Measurements from ENCODE around the gene HOXA6.

HOXA6 gene

GRCh38 chr7:27153526-27153925 lies 6.0 kb upstream of the HOXA6 start:
- TF ChIP-seq CTCF (conservative IDR thresholded peaks at IDR 0.05; ENCODE audit: low read length): no peak
- no peak for DNase-seq (ENCODE audit: low read depth)
- no peak overlapping the region for H3K4me3 ChIP-seq (ENCODE audit: low read length)

DNA sequence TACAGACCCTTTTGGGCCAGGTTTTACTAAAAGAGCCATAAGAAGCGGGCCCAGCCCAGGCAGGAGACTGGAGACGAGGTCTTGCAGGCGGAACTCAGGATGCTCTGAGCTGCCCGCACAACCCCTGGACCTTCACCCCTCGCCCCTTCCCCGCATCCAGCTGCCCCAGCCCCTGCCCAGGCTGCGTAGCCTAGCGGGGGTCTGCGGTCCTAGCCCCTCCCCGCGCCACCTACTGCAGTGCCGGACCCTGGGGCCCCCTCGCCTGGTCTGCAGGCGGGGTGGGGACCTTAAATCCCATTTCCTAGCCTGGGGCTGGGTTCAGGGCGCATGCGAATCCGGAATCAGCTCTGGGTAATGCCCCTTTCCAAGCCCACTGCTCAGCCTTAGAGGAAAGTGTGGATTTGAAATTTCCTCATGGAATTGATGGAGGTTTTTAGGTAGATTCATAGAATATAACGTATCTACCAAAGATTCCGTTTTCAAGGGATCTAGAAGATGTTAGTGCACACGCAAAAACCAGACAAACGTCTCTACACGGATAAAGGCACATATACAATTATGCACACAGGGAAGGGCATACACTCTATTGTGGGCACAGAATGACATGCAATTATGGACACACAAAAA lies 5.4 kb upstream of the HOXA6 start:
- no peak for DNase-seq (ENCODE audit: low read depth)
- TF ChIP-seq CTCF (conservative IDR thresholded peaks at IDR 0.05; ENCODE audit: low read length): no peak
- H3K4me3 ChIP-seq (ENCODE audit: low read length): peak overlapping the region; percentile 84

DNA sequence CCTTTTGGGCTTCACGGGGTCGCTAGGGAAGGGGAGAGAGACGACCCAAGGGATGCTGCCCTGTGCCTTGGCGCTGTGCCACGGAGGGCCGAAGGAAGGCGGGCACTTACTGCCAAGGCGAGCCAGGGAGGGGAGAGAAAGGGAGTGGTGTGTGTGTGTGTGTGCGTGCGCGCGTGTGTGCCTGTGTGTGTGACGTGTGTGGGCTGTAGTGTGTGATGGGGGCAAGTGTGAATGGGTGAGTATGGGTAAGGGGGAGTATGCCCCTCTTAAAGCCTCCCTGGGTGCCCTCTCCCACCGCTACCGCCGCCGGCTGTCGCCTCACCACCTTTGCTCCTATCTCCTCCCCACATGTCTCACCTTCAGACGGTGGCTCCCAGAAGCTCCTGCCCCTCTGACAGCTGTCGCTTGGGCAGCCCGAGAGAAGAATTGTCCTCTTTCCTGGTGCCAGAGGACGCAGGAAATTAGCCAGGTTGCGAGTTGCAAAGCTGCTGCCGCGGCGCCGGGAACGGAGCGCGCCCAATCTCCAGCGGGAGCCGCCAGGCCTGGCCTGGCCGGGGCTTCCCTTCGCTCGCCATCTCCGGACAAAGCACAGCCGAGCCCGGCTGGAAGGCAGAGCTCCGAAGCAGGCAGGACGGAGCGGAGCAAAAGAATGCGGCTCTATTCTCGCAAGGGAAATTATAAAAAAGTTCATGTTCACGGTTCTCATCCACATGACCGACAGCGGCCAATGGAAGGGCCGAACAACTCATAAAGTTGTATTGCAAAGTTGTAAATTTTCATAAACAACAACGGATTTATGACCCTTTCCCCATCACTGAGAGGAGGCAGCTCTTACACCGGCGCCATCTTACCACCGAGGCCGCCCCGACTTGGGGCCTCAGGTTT lies 4.6 kb upstream of the HOXA6 start, which contains the start of gene HOXA3:
Gene HOXA3, minus strand, starts transcription at position 653 of the 885 bp plus-strand sequence. CDS start 41,943 bp downstream, outside the sequence.
- no peak for TF ChIP-seq CTCF (conservative IDR thresholded peaks at IDR 0.05; ENCODE audit: low read length)
- peak; percentile 84 for DNase-seq (ENCODE audit: low read depth)
- H3K4me3 ChIP-seq (ENCODE audit: low read length): peak within 1 kb of the TSS; percentile 84

GRCh38 chr7:27151341-27151930 lies 3.9 kb upstream of the HOXA6 start:
- H3K4me3 ChIP-seq (ENCODE audit: low read length): peak overlapping the region; percentile 84
- TF ChIP-seq CTCF (conservative IDR thresholded peaks at IDR 0.05; ENCODE audit: low read length): peak; percentile 18; the same call in 1 of the 2 replicates
- no peak for DNase-seq (ENCODE audit: low read depth)

GRCh38 chr7:27150568-27151340 lies 3.2 kb upstream of the HOXA6 start:
- peak; percentile 80 for DNase-seq (ENCODE audit: low read depth)
- peak overlapping the region; percentile 84 for H3K4me3 ChIP-seq (ENCODE audit: low read length)
- peak; percentile 60 for TF ChIP-seq CTCF (conservative IDR thresholded peaks at IDR 0.05; ENCODE audit: low read length)

DNA sequence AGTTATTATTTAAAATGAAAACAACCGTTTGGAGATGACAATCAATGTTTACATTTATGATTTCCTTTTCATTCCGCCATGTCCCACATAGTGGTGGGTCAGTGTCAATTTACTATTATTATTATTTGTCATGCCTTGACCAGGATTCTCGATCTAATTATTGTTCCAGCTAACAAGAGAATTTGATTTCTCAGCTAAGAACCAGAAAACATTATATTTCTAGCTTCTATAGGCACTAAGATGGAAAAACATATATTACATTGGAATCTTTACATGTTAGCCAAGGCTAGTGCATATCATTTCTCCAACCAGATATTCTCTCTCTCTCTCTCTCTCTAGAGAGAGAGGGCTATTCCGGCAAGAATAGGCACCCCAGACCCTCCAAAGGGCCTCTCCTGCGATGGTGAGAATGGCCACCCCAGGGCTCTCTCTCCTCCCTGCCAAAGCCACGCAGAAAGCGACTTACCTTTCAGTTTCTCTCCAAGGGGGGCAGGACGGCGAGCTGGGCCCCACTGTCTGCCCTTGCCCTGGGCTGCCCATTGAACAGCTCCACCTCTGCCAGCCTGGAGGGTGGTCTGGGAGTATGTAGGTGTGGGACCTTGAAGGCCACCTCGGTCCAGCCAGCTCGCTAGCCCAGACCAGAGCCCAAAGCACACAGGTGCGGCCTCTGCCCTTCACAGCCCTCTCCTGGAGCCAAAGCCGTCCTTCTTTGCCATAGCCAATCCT lies 2.4 kb upstream of the HOXA6 start:
- peak overlapping the region; percentile 84 for H3K4me3 ChIP-seq (ENCODE audit: low read length)
- DNase-seq (ENCODE audit: low read depth): no peak
- no peak for TF ChIP-seq CTCF (conservative IDR thresholded peaks at IDR 0.05; ENCODE audit: low read length)
